GM10248 (cell line): ENCODE results near the gene S100A2.
"Not testable (repeated sequence)": the region's sequence is repeated elsewhere in the genome, so short reads cannot be mapped to it uniquely, and the experiment has no call there.

Experiments
- CTCF ChIA-PET: fragments of 300-600 bp; sonication (Branson Sonifier 250); formaldehyde crosslinking; extraction: SDS; loops from one replicate; lab custom pipeline; 2021; ENCODE audit warnings: antibody characterized with exemption; lab: Yijun Ruan, JAX
- POLR2A ChIA-PET: fragments of 350-650 bp; sonication (Branson Sonifier 250); formaldehyde crosslinking; extraction: SDS; loops from one replicate; lab custom pipeline; 2020; ENCODE audit warnings: antibody characterized with exemption; lab: Yijun Ruan, JAX
- DNase-seq: peaks from one replicate; pipeline ENCODE4 v3.0.0; 2012; ENCODE audit errors: extremely low spot score
- TF ChIP-seq, protein P1 (sequence below): IDR thresholded peaks from 2 replicates; pipeline ENCODE4 v1.5.1; 2012; ENCODE audit warnings: mild to moderate bottlenecking, low read depth; ENCODE audit errors: extremely low read depth, missing control alignments, control extremely low read depth

Gene S100A2

DNA sequence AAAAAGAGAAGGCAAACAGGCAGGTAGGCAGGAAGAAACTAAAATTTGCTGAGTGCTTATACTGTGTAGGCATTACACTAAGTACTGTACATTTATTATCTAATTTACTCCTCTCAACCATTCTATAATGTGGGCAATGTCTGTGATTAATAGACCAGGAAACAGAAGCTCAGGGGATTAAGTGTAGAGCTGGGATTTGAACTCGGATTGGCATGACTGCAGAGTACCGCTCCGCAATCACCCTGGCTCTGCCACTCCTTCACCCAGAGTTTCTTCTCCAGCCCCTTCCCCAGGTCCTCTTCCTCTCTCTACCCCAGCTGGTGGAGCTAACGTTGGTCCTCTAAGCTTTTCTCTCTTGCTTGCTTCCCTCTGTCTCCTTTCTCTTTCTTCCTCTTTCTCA is 11.5 kb upstream of the S100A2 start:
- ChIA-PET CTCF (interaction anchor here (1.1 to 3.9 kb wide), 12 partner anchors 9 to 83 kb away, joined by 3 to 22 read pairs (median 6); partner anchors contain the start of genes S100A1, S100A13 and S100A14), POLR2A (no interaction called here)
- TF ChIP-seq, protein P1, sequence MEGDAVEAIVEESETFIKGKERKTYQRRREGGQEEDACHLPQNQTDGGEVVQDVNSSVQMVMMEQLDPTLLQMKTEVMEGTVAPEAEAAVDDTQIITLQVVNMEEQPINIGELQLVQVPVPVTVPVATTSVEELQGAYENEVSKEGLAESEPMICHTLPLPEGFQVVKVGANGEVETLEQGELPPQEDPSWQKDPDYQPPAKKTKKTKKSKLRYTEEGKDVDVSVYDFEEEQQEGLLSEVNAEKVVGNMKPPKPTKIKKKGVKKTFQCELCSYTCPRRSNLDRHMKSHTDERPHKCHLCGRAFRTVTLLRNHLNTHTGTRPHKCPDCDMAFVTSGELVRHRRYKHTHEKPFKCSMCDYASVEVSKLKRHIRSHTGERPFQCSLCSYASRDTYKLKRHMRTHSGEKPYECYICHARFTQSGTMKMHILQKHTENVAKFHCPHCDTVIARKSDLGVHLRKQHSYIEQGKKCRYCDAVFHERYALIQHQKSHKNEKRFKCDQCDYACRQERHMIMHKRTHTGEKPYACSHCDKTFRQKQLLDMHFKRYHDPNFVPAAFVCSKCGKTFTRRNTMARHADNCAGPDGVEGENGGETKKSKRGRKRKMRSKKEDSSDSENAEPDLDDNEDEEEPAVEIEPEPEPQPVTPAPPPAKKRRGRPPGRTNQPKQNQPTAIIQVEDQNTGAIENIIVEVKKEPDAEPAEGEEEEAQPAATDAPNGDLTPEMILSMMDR = no peak
- no peak for DNase-seq

DNA sequence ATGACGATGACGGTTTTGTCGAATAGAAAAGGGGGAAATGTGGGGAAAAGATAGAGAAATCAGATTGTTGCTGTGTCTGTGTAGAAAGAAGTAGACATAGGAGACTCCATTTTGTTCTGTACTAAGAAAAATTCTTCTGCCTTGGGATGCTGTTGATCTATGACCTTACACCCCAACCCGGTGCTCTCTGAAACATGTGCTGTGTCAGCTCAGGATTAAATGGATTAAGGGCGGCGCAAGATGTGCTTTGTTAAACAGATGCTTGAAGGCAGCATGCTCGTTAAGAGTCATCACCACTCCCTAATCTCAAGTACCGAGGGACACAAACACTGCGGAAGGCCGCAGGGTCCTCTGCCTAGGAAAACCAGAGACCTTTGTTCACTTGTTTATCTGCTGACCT is 9.9 kb upstream of the S100A2 start:
- CTCF ChIA-PET = interaction anchor here (0.9 to 3.9 kb wide), 3 partner anchors 30 to 52 kb away, joined by 3 to 22 read pairs (median 7); partner anchors contain the start of genes S100A1 and S100A13
- not testable (repeated sequence) for DNase-seq
- POLR2A ChIA-PET = interaction anchor here (0.5 kb wide), 1 partner anchor 436 kb away, joined by 4 read pairs; no protein-coding TSS in a partner anchor

DNA sequence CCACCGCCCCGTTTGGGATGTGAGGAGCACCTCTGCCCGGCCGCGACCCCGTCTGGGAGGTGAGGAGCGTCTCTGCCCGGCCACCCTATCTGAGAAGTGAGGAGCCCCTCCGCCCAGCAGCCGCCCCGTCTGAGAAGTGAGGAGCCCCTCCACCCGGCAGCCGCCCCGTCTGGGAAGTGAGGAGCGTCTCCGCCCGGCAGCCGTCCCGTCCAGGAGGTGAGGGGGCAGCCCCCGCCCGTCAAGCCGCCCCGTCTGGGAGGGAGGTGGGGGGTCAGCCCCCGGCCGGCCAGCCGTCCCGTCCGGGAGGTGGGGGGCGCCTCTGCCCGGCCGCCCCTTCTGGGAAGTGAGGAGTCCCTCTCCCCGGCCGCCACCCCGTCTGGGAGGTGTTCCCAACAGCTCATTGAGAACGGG is 9.4 kb upstream of the S100A2 start:
- DNase-seq, POLR2A ChIA-PET: not testable (repeated sequence)
- CTCF ChIA-PET = interaction anchor here (3.9 kb wide), 1 partner anchor 52 kb away, joined by 22 read pairs; the partner anchor contains the start of genes S100A1 and S100A13

DNA sequence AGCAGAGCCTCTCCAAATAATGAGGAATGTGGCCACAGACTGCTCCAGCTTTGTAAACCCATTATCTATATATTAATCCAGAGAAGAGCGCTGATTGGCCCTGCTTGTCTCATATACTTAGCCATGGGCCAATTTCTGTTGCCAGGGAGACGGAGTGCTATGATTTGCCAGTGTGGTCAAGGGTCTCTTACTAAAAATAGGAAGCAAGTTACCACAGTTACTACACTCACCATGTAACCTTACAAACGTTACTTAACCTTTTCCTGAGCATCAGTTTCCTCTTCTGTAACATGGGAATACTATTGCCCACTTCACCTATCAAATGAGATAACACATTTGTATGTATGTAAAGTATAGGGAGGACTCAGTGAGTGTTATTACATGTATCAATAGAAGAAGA is 7.7 kb upstream of the S100A2 start:
- TF ChIP-seq, protein P1 = no peak
- ChIA-PET POLR2A (no interaction called here), CTCF (interaction anchor here (0.6 to 7.1 kb wide), 19 partner anchors 12 to 762 kb away, joined by 3 to 136 read pairs (median 10); partner anchors contain the start of genes S100A14, S100A16, S100A4 and S100A6)
- no peak for DNase-seq

DNA sequence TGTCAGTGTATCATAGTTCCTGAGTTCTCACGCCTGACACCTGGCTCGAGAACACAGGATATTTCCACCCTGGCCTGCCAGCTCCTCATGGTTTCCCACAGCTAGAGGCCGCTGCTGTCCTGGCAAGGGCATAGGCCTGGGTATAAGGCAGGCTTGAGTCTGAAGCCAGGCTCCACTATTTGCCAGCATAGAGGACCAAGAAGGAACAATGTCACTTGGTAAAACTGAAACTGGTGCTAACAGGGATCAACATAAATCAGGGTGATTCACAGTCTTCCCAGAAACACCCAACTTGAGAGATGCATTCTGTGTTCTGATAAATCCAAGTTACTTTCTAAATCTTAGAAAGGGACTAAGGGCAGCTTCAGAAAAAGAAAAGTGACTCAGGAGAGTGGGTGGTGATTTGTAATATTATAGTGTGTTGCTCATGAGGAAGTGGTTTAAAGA is 6.9 kb upstream of the S100A2 start:
- POLR2A ChIA-PET = interaction anchor here (0.9 to 1.1 kb wide), 2 partner anchors 55 to 62 kb away, joined by 3 to 7 read pairs; partner anchors contain the start of genes CHTOP and S100A13

DNA sequence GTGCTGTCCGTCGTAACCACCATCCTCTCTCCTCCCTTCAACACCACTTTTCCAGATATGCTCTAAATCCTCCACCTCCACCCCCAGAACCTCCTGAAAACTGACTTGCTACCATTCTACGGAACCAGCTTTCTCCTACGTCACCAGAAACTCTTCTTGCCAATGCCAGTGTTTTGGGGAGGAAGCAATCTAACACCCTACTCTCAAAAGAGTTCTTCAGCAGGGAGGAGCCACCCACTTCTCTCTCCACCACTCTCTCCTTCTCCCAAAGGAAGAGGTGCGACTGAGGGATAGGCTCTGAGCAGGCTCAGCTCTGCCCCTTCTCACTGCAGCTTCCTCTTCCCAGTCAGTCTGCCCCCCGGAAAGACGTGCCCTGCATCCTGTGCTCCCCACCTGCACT is 6.1 kb upstream of the S100A2 start:
- CTCF ChIA-PET = interaction anchor here (0.8 to 7.1 kb wide), 27 partner anchors 10 to 218 kb away, joined by 3 to 136 read pairs (median 7); partner anchors contain the start of genes CHTOP, S100A1, S100A13 and S100A14

More for the DNA sequence above, 6.9 kb upstream of the S100A2 start:
- peak; percentile 69 for DNase-seq
- TF ChIP-seq, protein P1 = peak; percentile 78
- CTCF ChIA-PET = interaction anchor here (0.6 to 7.1 kb wide), 32 partner anchors 9 to 763 kb away, joined by 3 to 136 read pairs (median 6); partner anchors contain the start of genes S100A1, S100A13, S100A14 and S100A16

DNA sequence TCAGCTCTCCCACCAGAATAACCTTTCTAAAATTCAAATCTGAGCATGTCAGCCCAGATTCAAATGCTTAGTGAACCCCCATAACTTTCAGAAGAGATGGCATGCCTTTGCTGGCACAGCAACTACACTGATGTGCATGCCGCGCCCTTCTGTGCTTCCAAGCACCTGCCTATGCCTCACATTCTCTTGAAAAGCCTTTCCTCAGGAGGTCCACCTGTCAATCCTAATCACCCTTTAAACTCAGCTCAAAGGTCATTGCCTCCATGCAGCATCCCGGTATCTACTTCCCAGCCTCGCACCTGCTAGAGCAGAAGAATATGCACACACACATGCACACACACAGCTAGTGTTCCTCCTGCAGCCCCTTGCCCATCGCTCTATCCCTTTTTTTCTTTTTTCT is 5.2 kb upstream of the S100A2 start:
- ChIA-PET CTCF (interaction anchor here (1.0 to 7.1 kb wide), 9 partner anchors 9 to 217 kb away, joined by 3 to 136 read pairs (median 16); partner anchors contain the start of genes S100A14, S100A16 and S100A6), POLR2A (no interaction called here)
- no peak for DNase-seq
- TF ChIP-seq, protein P1 = no peak

More for the DNA sequence above, 6.1 kb upstream of the S100A2 start:
- POLR2A ChIA-PET = interaction anchor here (0.9 to 1.1 kb wide), 2 partner anchors 56 to 62 kb away, joined by 3 to 7 read pairs; partner anchors contain the start of genes CHTOP and S100A13
- TF ChIP-seq, protein P1 = no peak
- no peak for DNase-seq
